ENCODE results near the gene PCDHGB3. TPM values are rescaled to one million over a fixed set of nuclear protein-coding genes. Genes with fewer than 3 reads are reported as not detected.

Gene PCDHGB3
- 10 to 100 TPM; 11.2 to 15.4 TPM for total RNA-seq

DNA sequence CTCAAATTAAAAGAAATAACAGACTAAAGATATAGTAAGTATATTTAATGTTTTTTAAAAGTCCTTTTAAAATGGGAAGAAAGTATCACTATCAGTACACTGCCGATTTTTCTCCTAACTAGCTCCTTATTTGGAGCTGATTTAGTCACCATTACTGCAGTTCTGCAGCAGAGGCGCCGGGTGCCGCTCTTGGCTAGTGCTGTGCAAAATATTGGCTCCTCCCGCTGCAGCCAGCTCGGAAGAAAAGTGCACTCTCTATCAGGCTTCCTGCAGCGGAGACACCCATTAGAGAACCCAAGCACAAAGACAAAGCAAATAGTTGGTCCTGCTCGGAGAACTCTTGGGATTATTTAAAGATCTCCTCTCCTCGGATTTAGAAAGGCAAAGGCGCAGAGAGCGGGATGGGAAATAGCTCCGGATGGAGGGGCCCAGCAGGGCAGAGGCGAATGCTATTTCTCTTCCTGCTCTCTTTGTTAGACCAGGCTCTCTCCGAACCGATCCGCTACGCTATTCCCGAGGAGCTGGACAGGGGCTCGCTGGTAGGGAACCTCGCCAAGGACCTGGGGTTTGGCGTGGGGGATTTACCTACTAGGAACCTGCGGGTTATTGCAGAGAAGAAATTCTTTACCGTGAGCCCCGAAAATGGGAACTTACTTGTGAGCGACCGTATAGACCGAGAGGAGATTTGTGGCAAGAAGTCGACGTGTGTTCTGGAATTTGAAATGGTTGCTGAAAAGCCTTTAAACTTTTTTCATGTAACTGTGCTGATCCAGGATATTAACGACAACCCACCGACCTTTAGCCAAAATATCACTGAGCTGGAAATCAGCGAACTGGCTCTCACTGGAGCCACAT, at the start of gene PCDHGB3:
Gene PCDHGB3, plus strand, starts transcription at position 249 of the 855 bp plus-strand sequence. Its CDS starts 153 bp downstream, at position 402.
- Histone ChIP-seq H3K36me3 (no peaks in the 10 kb centered on the region), H3K4me3 (peak within 1 kb of the TSS; percentile 41), H3K4me1 (ENCODE audit: control insufficient read depth in 1 of 2, low read depth in 2 of 2) (no peaks in the 10 kb centered on the region), H3K9me3 (peaks cover 93% of the 10 kb centered on the region), H3K27ac (no peak within 1 kb of the TSS), H3K27me3 (replicated peaks; ENCODE audit: insufficient read depth) (no peaks in the 10 kb centered on the region)
- no peak for ATAC-seq (ENCODE audit: insufficient number of reproducible peaks, low FRiP score, low read depth)
- no peak for DNase-seq (ENCODE audit: low spot score)
- TF ChIP-seq, protein P1, sequence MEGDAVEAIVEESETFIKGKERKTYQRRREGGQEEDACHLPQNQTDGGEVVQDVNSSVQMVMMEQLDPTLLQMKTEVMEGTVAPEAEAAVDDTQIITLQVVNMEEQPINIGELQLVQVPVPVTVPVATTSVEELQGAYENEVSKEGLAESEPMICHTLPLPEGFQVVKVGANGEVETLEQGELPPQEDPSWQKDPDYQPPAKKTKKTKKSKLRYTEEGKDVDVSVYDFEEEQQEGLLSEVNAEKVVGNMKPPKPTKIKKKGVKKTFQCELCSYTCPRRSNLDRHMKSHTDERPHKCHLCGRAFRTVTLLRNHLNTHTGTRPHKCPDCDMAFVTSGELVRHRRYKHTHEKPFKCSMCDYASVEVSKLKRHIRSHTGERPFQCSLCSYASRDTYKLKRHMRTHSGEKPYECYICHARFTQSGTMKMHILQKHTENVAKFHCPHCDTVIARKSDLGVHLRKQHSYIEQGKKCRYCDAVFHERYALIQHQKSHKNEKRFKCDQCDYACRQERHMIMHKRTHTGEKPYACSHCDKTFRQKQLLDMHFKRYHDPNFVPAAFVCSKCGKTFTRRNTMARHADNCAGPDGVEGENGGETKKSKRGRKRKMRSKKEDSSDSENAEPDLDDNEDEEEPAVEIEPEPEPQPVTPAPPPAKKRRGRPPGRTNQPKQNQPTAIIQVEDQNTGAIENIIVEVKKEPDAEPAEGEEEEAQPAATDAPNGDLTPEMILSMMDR (IDR thresholded peaks at IDR 0.05), result no peak

DNA sequence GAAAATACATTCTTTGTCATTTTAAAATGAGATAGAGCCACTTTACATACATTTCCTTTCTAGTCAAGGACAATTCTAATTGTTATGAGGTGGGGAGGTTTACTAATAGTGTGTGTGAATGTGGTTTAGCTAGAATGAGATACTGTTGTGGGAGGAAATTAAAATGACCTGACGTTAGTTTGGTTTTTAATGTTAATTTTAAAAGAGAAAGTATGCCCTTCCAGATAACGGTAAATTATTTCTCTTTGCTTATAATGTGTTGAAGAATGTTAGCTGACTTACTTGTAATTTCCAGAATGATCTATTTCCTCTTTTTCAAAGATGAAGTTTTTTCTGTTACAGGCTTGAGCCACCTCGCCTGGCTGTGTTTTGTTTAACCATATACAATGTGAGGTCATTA, 47.8 kb upstream of the PCDHGB3 start:
- Histone ChIP-seq H3K27me3 (replicated peaks; ENCODE audit: insufficient read depth) (no peaks in the 10 kb centered on the region), H3K36me3 (peaks cover 17% of the 10 kb centered on the region), H3K4me3 (no peak overlapping the region), H3K4me1 (ENCODE audit: control insufficient read depth in 1 of 2, low read depth in 2 of 2) (peaks cover 0 to 12% of the 10 kb centered on the region in 2 donors), H3K9me3 (peaks cover 33% of the 10 kb centered on the region), H3K27ac (no peak overlapping the region)
- ATAC-seq (ENCODE audit: insufficient number of reproducible peaks, low FRiP score, low read depth) (no peak), DNase-seq (ENCODE audit: low spot score) (no peak)
- TF ChIP-seq, protein P1 (IDR thresholded peaks at IDR 0.05), result no peak

DNA sequence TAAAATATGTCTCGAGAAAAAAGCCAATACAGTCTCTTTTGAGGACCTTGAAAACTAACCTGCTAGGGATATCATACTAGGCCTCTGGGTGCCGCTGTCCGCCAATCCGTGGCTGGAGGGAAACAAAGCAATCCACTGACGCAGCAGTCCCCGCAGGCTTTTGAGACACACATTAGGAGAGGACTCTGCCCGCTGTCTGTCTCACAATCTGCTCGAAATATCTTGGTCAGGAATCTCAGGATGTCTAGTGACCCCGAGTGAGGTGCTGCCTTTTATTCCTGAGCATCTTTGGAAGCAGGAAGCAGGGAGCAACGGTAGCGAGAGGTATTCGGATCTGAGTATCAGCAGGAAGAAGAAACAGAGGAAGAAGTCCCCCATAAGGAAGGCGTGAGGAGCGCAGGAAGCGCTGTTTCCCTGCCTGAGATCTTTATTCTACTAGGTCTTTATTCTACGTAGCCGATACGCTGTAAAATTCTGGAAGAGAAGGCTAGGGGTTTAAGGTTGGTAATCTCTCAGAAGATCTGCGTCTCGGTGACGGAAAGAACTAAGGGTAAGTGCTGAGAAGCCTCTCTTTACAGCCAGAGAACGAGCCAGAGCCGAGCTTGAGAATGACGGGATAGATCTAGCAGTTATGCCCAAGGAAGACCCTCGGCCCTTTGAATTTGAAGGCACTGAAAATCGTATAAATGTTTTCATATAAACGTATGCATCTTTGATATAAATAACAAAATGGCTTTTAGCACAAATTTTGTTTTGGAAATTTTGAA, 43.8 kb upstream of the PCDHGB3 start:
- Histone ChIP-seq H3K36me3 (no peaks in the 10 kb centered on the region), H3K9me3 (peaks cover 28% of the 10 kb centered on the region), H3K27me3 (replicated peaks; ENCODE audit: insufficient read depth) (no peaks in the 10 kb centered on the region), H3K4me3 (peak overlapping the region; percentile 68), H3K4me1 (ENCODE audit: control insufficient read depth in 1 of 2, low read depth in 2 of 2) (peaks cover 0 to 3% of the 10 kb centered on the region in 2 donors), H3K27ac (peak overlapping the region in 1 of 2 donors; percentile 15)
- TF ChIP-seq, protein P1 (IDR thresholded peaks at IDR 0.05), result peak; percentile 33
- ATAC-seq (ENCODE audit: insufficient number of reproducible peaks, low FRiP score, low read depth), result no peak
- DNase-seq (ENCODE audit: low spot score), result no peak

DNA sequence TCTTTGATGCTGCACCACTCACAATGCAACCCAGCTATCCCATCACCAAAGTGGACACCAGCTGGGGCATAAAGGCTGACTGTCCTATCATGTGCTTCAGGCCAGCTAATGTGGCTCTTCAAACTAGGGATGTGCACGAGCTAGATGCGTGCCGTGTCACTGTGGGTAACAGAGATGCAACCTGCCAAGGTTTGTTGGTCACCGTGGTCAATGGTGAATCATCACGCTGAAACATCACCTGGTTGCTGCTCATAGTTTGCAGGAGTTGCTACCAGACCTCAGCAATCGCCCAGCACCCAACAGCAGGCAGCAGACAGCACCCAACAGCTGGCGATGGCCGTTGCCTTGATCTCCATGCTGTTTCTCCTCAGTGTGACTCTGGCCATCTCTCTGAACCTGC, 41.8 kb upstream of the PCDHGB3 start:
- no peak for DNase-seq (ENCODE audit: low spot score)
- H3K9me3 ChIP-seq, result peaks cover 45% of the 10 kb centered on the region

More for the DNA sequence above, 41.8 kb upstream of the PCDHGB3 start:
- no peaks in the 10 kb centered on the region for H3K36me3 ChIP-seq
- TF ChIP-seq, protein P1 (IDR thresholded peaks at IDR 0.05), result no peak
- ATAC-seq (ENCODE audit: insufficient number of reproducible peaks, low FRiP score, low read depth), result no peak
- no peaks in the 10 kb centered on the region for H3K27me3 ChIP-seq (replicated peaks; ENCODE audit: insufficient read depth)
- no peaks in the 10 kb centered on the region for H3K4me1 ChIP-seq (ENCODE audit: control insufficient read depth in 1 of 2, low read depth in 2 of 2)
- no peak overlapping the region for H3K4me3 ChIP-seq
- H3K27ac ChIP-seq, result no peak overlapping the region

Data from thoracic aorta (tissue), 2 donors.